HEK293 (cell line): Measurements from ENCODE around the gene SH3GL1.

ENCODE experiments used
- BCL6B ChIP-seq: fragments of 450-650 bp; formaldehyde crosslinking; IDR thresholded peaks from 2 replicates; pipeline ENCODE4 v1.5.1; 2017; ENCODE audit warnings: missing biosample characterization, missing genetic modification characterization
- CTCF ChIP-seq: fragments of 450-650 bp; formaldehyde crosslinking; IDR thresholded peaks from 2 replicates; pipeline ENCODE4 v1.5.1; 2016; ENCODE audit warnings: missing biosample characterization, missing genetic modification characterization
- MEIS1 ChIP-seq: sonication (generic); formaldehyde crosslinking; IDR thresholded peaks from 2 replicates; pipeline ENCODE4 v1.8.1; 2022; ENCODE audit warnings: missing genetic modification reagents, mild to moderate bottlenecking, borderline replicate concordance
- YY1 ChIP-seq: fragments of 450-650 bp; formaldehyde crosslinking; IDR thresholded peaks from 2 replicates; pipeline ENCODE4 v1.5.1; 2018; ENCODE audit warnings: missing biosample characterization, missing genetic modification characterization
- ZBTB8A ChIP-seq: fragments of 450-650 bp; formaldehyde crosslinking; IDR thresholded peaks from 2 replicates; pipeline ENCODE4 v1.5.1; 2016; ENCODE audit warnings: missing biosample characterization, missing genetic modification characterization
- ZNF23 ChIP-seq: fragments of 450-650 bp; formaldehyde crosslinking; IDR thresholded peaks from 2 replicates; pipeline ENCODE4 v1.5.1; 2016; ENCODE audit warnings: missing biosample characterization, missing genetic modification characterization, borderline replicate concordance
- ZNF335 ChIP-seq: fragments of 450-650 bp; formaldehyde crosslinking; conservative IDR thresholded peaks from 2 replicates; pipeline ENCODE4 v1.5.1; 2016; ENCODE audit warnings: missing biosample characterization, missing genetic modification characterization
- ZNF416 ChIP-seq: fragments of 450-650 bp; formaldehyde crosslinking; IDR thresholded peaks from 2 replicates; pipeline ENCODE4 v1.5.1; 2016; ENCODE audit warnings: missing biosample characterization, missing genetic modification characterization
- ZNF433 ChIP-seq: fragments of 450-650 bp; formaldehyde crosslinking; IDR thresholded peaks from 2 replicates; pipeline ENCODE4 v1.5.1; 2016; ENCODE audit warnings: missing biosample characterization, missing genetic modification characterization, low read depth
- ZNF449 ChIP-seq: fragments of 450-650 bp; formaldehyde crosslinking; IDR thresholded peaks from 2 replicates; pipeline ENCODE4 v1.5.1; 2017; ENCODE audit warnings: missing biosample characterization, mild to moderate bottlenecking, missing genetic modification characterization, moderate library complexity
- ZNF488 ChIP-seq: fragments of 450-650 bp; formaldehyde crosslinking; IDR thresholded peaks from 2 replicates; pipeline ENCODE4 v1.5.1; 2016; ENCODE audit warnings: missing biosample characterization, missing genetic modification characterization
- ZNF777 ChIP-seq: fragments of 450-650 bp; formaldehyde crosslinking; IDR thresholded peaks from 2 replicates; pipeline ENCODE4 v1.5.1; 2017; ENCODE audit warnings: missing biosample characterization, missing genetic modification characterization, borderline replicate concordance

- TF ChIP-seq ZNF23, result no peak
- TF ChIP-seq ZNF433, result no peak
- TF ChIP-seq ZNF488 (tag by site-specific recombination), result no peak
- no peak for TF ChIP-seq ZNF335 (tag by site-specific recombination)
- TF ChIP-seq ZNF416 (tag by site-specific recombination), result no peak
- TF ChIP-seq CTCF (tag by site-specific recombination), result no peak
- no peak for TF ChIP-seq ZNF777 (tag by site-specific recombination)
- no peak for TF ChIP-seq BCL6B
- no peak for TF ChIP-seq ZBTB8A (tag by site-specific recombination)
- no peak for TF ChIP-seq ZNF449
- TF ChIP-seq YY1 (tag by site-specific recombination), result no peak
- no peak for TF ChIP-seq MEIS1 (CRISPR knock-in tag)
Measured at GRCh38 chr19:4350111-4350510, 50.2 kb downstream of the SH3GL1 start.
